Progenitor cell of endocrine pancreas (in vitro differentiated cells): Measurements from ENCODE around the gene NBAS. TPM values are rescaled to one million over a fixed set of nuclear protein-coding genes. Genes with fewer than 3 reads are reported as not detected.
A peak's percentile ranks its signal among the peaks of the same experiment; 100 is the strongest.

Experiments used
- DNase-seq: peaks from one replicate; pipeline ENCODE4 v3.0.0; 2021; ENCODE audit warnings: low spot score; ENCODE audit not compliant: unreplicated experiment
- H3K27ac Mint-ChIP-seq: 2 replicates; pipeline ENCODE4 v1.8.0; 2021; ENCODE audit warnings: mild to moderate bottlenecking, moderate library complexity, mixed read lengths
- H3K27me3 Mint-ChIP-seq: 2 replicates; pipeline ENCODE4 v1.8.0; 2021; ENCODE audit warnings: mixed read lengths
- H3K36me3 Mint-ChIP-seq: 2 replicates; pipeline ENCODE4 v1.8.0; 2022; ENCODE audit warnings: mixed read lengths; ENCODE audit not compliant: insufficient read depth
- H3K4me1 Mint-ChIP-seq: 2 replicates; pipeline ENCODE4 v1.8.0; 2021; ENCODE audit warnings: low read depth, mixed read lengths
- H3K4me3 Mint-ChIP-seq: 2 replicates; pipeline ENCODE4 v1.8.0; 2021; ENCODE audit warnings: low read depth, mild to moderate bottlenecking, moderate library complexity, mixed read lengths
- H3K9me3 Mint-ChIP-seq: 2 replicates; pipeline ENCODE4 v1.8.0; 2021; ENCODE audit warnings: low read depth, mixed read lengths
- total RNA-seq: library from RNA; stranded (reverse); gene quantifications from 2 replicates; pipeline ENCODE4 v1.2.1, GENCODE V29; 2021
- TF ChIP-seq, protein P1 (sequence below): fragments of 200-600 bp; sonication (generic); IDR thresholded peaks from one replicate; pipeline ENCODE4 v1.5.0; 2021; ENCODE audit warnings: antibody characterized with exemption, mild to moderate bottlenecking; ENCODE audit not compliant: unreplicated experiment

NBAS gene
- total RNA-seq, 1 donor from 2014 or later = 63.0 TPM

DNA sequence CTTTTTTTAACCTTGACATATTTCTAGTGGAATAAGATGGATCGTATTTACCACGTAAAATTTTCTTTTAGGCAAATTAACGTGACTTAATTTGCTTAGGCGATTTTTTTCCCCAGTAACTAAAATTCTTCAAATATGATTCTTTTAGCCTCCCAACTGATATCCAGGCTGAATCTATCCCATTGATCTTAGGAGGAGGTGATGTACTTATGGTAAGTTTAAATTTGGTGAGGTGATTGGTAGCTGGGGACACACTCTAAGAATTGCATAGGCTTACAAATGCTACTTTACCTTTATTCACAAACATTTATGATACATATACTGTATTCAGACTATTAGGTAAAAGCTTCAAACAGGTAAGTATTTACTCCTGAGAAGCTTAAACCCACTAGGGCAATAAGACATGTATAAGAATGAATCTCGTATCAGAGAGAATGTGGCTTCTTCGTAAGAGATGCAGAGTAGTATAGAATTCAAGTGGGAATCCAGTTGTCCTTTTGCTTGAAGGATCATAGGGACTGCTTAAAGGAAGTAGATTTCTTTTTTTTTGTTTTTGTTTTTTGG is 34.3 kb upstream of the NBAS start:
- TF ChIP-seq, protein P1, sequence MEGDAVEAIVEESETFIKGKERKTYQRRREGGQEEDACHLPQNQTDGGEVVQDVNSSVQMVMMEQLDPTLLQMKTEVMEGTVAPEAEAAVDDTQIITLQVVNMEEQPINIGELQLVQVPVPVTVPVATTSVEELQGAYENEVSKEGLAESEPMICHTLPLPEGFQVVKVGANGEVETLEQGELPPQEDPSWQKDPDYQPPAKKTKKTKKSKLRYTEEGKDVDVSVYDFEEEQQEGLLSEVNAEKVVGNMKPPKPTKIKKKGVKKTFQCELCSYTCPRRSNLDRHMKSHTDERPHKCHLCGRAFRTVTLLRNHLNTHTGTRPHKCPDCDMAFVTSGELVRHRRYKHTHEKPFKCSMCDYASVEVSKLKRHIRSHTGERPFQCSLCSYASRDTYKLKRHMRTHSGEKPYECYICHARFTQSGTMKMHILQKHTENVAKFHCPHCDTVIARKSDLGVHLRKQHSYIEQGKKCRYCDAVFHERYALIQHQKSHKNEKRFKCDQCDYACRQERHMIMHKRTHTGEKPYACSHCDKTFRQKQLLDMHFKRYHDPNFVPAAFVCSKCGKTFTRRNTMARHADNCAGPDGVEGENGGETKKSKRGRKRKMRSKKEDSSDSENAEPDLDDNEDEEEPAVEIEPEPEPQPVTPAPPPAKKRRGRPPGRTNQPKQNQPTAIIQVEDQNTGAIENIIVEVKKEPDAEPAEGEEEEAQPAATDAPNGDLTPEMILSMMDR = no peak
- peaks cover 13% of the 10 kb centered on the region for H3K4me1 Mint-ChIP-seq
- H3K27ac Mint-ChIP-seq = no peak overlapping the region
- DNase-seq = no peak
- no peak overlapping the region for H3K4me3 Mint-ChIP-seq
- no peaks in the 10 kb centered on the region for H3K9me3 Mint-ChIP-seq
- peaks cover 25% of the 10 kb centered on the region for H3K36me3 Mint-ChIP-seq
- no peaks in the 10 kb centered on the region for H3K27me3 Mint-ChIP-seq

DNA sequence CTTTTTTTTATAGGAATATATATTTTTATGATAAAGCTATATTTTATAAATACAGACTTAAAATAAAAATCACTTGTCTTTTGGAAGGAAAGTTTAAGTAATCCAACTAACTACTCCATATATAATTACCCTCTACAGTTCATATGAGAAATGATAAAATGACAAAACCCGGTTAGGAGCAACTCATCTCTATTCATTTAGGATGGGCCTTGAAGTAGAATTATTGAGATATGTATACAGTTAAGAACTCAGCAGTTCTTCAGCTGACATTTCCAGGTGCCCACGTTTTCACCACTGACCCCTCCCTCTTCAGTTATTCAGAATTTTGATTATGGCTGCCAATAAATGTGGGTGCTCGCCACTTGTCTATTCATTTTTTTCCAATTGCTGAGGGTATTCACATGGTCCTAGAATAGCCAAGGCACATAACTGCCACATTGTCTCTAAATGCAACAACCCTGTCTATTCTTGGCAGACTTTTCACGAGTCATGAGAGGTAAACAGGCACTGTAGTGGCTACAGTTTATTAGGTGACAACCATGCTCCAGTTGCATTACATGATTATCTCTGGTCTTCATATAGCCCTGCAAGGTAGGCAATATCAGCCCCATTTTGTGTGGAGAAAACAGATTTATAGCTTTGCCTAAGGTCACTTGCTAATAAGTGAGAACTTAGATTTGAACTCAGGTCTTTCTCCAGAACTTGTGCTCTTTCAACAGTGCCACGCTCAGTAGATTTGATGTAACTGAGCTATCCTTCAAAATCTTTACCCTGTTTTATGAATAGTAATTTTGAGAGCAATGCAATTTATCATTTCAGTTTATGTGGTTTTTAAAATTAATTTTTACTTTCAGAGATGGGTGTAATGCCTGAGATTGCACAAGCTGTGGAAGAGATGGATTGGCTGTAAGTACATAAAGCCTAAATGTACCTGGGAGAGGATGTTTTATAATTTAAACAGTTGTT is 33.4 kb upstream of the NBAS start:
- no peak overlapping the region for H3K4me3 Mint-ChIP-seq
- no peaks in the 10 kb centered on the region for H3K9me3 Mint-ChIP-seq
- peaks cover 13% of the 10 kb centered on the region for H3K4me1 Mint-ChIP-seq
- H3K27me3 Mint-ChIP-seq = no peaks in the 10 kb centered on the region
- DNase-seq = no peak
- TF ChIP-seq, protein P1 = no peak
- H3K27ac Mint-ChIP-seq = no peak overlapping the region
- peaks cover 22% of the 10 kb centered on the region for H3K36me3 Mint-ChIP-seq

DNA sequence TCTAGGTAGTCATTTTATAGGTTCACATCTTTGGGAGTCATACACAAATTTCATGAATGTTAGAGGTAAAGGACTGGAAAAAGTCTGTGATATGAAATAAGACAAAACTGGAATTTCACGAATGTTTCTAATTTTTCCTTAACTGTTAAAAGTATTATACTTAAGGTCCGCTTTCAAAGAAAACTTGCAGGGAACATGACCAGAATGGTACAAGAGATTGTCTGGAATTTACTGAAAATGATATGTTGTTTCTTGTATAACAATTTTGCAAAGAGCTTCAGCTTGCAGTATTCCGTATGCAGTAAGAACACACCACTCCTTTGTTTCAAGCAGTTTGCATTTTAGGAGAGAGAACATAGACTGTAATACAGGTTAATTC is 32.2 kb upstream of the NBAS start:
- H3K4me3 Mint-ChIP-seq = peak overlapping the region; percentile 92
- DNase-seq = no peak
- TF ChIP-seq, protein P1 = no peak
- no peaks in the 10 kb centered on the region for H3K9me3 Mint-ChIP-seq
- H3K36me3 Mint-ChIP-seq = peaks cover 21% of the 10 kb centered on the region
- peaks cover 13% of the 10 kb centered on the region for H3K4me1 Mint-ChIP-seq
- no peaks in the 10 kb centered on the region for H3K27me3 Mint-ChIP-seq
- no peak overlapping the region for H3K27ac Mint-ChIP-seq

DNA sequence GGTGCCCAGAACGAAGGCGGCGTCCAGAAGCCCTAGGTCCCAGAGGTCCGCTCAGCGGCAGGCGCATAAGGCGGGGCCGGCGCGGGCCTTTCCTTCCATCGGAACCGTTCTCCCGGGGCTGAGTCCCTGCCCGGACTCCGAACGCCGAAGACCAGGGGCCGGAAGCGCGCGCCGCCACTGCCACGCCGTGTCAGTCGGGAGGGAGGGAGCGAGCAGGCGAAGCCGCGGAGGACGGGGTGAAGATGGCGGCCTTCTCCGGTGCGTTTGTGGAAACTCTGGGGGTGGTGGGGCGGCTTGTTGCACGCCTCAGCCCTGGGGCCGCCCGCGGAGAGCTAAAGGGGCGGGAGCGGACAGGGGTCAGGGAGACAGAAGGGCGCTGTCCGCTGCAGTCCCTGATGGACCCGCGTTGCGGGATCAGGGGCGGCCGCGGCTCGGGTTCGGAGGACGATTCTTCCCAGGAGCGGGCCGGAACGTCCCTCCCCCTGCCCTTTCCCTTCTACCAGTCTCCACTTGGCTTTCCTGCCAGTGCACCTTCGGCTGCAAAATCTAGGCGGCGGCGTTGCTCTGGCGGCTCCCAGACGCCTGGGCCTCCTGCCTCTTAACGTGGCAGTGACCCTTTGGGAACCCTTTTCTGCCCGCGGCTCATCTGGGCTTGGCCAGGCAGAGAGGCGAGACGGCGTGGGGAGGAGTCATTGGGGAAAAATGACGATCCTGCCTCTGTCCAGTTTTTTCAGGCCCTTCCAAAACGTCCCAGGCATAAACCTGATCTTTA is 30.7 kb upstream of the NBAS start, which contains the start of gene DDX1:
TSS of gene DDX1 (plus strand) at position 177 of the 772 bp plus-strand sequence. CDS start at position 243, 66 bp downstream.
- Mint-ChIP-seq H3K4me1 (peaks cover 13% of the 10 kb centered on the region), H3K36me3 (peaks cover 16% of the 10 kb centered on the region), H3K27ac (peak within 1 kb of the TSS; percentile 97), H3K9me3 (no peaks in the 10 kb centered on the region), H3K27me3 (no peaks in the 10 kb centered on the region), H3K4me3 (peak within 1 kb of the TSS; percentile 92)
- peak; percentile 69 for DNase-seq
- TF ChIP-seq, protein P1 = peak; percentile 13

DNA sequence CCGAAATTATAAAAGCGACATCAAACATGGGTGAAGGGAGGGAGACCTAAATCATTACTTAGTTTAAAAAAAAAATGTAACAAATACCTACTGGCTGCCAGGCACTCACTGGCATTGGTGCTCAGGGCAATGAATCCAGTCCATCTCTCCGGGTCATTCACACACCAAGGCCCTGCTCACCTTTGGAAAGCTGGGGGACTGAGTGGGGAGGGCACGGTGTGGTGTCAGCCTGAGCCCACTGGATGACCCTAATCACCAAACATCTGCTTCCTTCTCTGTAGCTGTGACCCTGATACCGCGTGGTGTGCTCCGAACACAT is 30.2 kb upstream of the NBAS start:
- DNase-seq = no peak
- TF ChIP-seq, protein P1 = no peak
- H3K27me3 Mint-ChIP-seq = no peaks in the 10 kb centered on the region

More for the DNA sequence above, 30.2 kb upstream of the NBAS start:
- Mint-ChIP-seq H3K4me1 (peaks cover 13% of the 10 kb centered on the region), H3K27ac (peak overlapping the region; percentile 97), H3K4me3 (peak overlapping the region; percentile 92), H3K9me3 (no peaks in the 10 kb centered on the region), H3K36me3 (peaks cover 14% of the 10 kb centered on the region)
